ENCODE data around the gene HK1.

Gene HK1

GRCh38 chr10:69382382-69383117 is 104.3 kb downstream of the HK1 start:
- Histone ChIP-seq H3K27me3 (ENCODE audit: insufficient read depth, low read length) (no peaks in the 10 kb centered on the region), H3K9me3 (ENCODE audit: low read length) (no peaks in the 10 kb centered on the region), H3K4me3 (ENCODE audit: low read depth, low read length, poor library complexity, severe bottlenecking) (no peak overlapping the region), H3K4me1 (ENCODE audit: insufficient read depth, low read length, severe bottlenecking) (no peaks in the 10 kb centered on the region), H3K9ac (ENCODE audit: low read length) (no peak overlapping the region), H3K36me3 (ENCODE audit: insufficient read depth, low read length) (peaks cover 66% of the 10 kb centered on the region), H3F3A (ENCODE audit: insufficient read depth, low read length) (no peaks in the 10 kb centered on the region), H3K4me2 (ENCODE audit: low read length) (no peak overlapping the region), H3K27ac (ENCODE audit: low read depth, low read length, poor library complexity, severe bottlenecking) (no peak overlapping the region), H3K9me2 (ENCODE audit: low read depth, low read length) (no peaks in the 10 kb centered on the region), H2AFZ (ENCODE audit: low read length) (no peak overlapping the region), H4K20me1 (ENCODE audit: insufficient read depth, low read length) (no peaks in the 10 kb centered on the region), H3K79me2 (ENCODE audit: insufficient read depth, low read length) (no peaks in the 10 kb centered on the region)
- TF ChIP-seq EZH2 (IDR thresholded peaks at IDR 0.05; ENCODE audit: borderline replicate concordance, low read length) (no peak), CTCF (IDR thresholded peaks at IDR 0.05; ENCODE audit: low read length) (no peak)

- TF ChIP-seq CTCF (IDR thresholded peaks at IDR 0.05; ENCODE audit: low read length) = no peak
- no peak for TF ChIP-seq EZH2 (IDR thresholded peaks at IDR 0.05; ENCODE audit: borderline replicate concordance, low read length)
- Histone ChIP-seq H3K79me2 (ENCODE audit: insufficient read depth, low read length) (no peaks in the 10 kb centered on the region), H3K9ac (ENCODE audit: low read length) (no peak overlapping the region), H4K20me1 (ENCODE audit: insufficient read depth, low read length) (no peaks in the 10 kb centered on the region), H3K9me3 (ENCODE audit: low read length) (no peaks in the 10 kb centered on the region), H3K4me1 (ENCODE audit: insufficient read depth, low read length, severe bottlenecking) (no peaks in the 10 kb centered on the region), H3K36me3 (ENCODE audit: insufficient read depth, low read length) (peaks cover 67% of the 10 kb centered on the region), H2AFZ (ENCODE audit: low read length) (no peak overlapping the region), H3K4me2 (ENCODE audit: low read length) (no peak overlapping the region), H3K4me3 (ENCODE audit: low read depth, low read length, poor library complexity, severe bottlenecking) (no peak overlapping the region), H3K9me2 (ENCODE audit: low read depth, low read length) (no peaks in the 10 kb centered on the region), H3F3A (ENCODE audit: insufficient read depth, low read length) (no peaks in the 10 kb centered on the region), H3K27me3 (ENCODE audit: insufficient read depth, low read length) (no peaks in the 10 kb centered on the region), H3K27ac (ENCODE audit: low read depth, low read length, poor library complexity, severe bottlenecking) (no peak overlapping the region)
These were observed 105.3 kb downstream of the HK1 start for GRCh38 chr10:69383558-69383957.

- Histone ChIP-seq H3K9me3 (ENCODE audit: low read length) (no peaks in the 10 kb centered on the region), H2AFZ (ENCODE audit: low read length) (no peak overlapping the region), H3K4me3 (ENCODE audit: low read depth, low read length, poor library complexity, severe bottlenecking) (no peak overlapping the region), H3K27ac (ENCODE audit: low read depth, low read length, poor library complexity, severe bottlenecking) (no peak overlapping the region), H3K79me2 (ENCODE audit: insufficient read depth, low read length) (no peaks in the 10 kb centered on the region), H3K4me1 (ENCODE audit: insufficient read depth, low read length, severe bottlenecking) (peaks cover under 1% of the 10 kb centered on the region), H4K20me1 (ENCODE audit: insufficient read depth, low read length) (no peaks in the 10 kb centered on the region), H3F3A (ENCODE audit: insufficient read depth, low read length) (no peaks in the 10 kb centered on the region), H3K9ac (ENCODE audit: low read length) (no peak overlapping the region), H3K36me3 (ENCODE audit: insufficient read depth, low read length) (peaks cover 71% of the 10 kb centered on the region), H3K9me2 (ENCODE audit: low read depth, low read length) (no peaks in the 10 kb centered on the region), H3K27me3 (ENCODE audit: insufficient read depth, low read length) (no peaks in the 10 kb centered on the region), H3K4me2 (ENCODE audit: low read length) (no peak overlapping the region)
- no peak for TF ChIP-seq EZH2 (IDR thresholded peaks at IDR 0.05; ENCODE audit: borderline replicate concordance, low read length)
- no peak for TF ChIP-seq CTCF (IDR thresholded peaks at IDR 0.05; ENCODE audit: low read length)
These were observed 106.0 kb downstream of the HK1 start for GRCh38 chr10:69384320-69384719.
